Amniotic stem cell (primary cell): ENCODE measurements around the gene TENM4.

ENCODE experiments used
- DNase-seq: peaks from one replicate; lab custom pipeline; 2025; lab: John Stamatoyannopoulos, UW

Gene TENM4

DNA sequence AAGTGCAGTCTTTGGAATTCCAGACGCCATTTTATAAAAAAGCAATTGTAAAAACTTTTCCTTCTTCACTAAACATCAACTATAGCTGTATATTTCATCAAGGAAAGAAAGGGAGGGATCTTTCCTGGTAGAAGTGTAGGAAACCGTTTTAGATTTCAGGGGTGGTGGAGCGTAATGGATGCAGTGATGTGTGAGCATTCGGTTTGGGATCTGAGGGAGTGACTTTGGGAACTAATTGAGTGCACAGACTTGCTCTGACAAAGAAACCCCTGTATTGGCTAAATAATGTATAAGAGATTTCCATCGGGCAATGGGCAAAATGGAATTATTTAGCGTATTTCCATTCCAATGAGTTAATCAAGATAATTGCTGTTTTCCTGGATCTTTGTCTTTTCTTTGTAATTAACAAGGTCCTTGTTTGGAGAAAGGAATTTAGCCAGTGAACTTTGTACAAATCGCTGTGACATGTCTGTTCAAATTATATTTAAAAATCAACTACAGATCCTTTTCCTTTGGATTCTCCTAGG lies 741.2 kb downstream of the TENM4 start:
- DNase-seq: no peak

DNA sequence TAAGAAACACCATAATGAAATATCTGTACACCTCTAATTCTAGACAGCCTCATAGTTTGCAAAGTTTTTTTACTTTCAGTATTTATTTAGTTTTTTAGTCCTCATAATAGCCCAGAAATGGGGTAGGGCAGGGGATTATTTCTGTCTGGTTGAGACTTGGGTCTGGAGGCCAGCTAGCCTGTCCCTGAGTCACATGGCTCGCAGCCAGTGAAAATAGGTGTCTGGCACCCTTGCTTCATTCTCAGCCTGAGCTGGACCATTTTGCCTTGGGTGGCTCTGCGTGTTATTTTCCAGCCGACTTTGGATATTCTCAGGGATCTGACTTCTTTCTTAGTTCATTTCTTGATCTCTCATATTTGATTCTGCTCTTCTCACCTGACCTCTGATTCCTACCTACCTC lies 742.2 kb downstream of the TENM4 start:
- DNase-seq: peak; percentile 61

DNA sequence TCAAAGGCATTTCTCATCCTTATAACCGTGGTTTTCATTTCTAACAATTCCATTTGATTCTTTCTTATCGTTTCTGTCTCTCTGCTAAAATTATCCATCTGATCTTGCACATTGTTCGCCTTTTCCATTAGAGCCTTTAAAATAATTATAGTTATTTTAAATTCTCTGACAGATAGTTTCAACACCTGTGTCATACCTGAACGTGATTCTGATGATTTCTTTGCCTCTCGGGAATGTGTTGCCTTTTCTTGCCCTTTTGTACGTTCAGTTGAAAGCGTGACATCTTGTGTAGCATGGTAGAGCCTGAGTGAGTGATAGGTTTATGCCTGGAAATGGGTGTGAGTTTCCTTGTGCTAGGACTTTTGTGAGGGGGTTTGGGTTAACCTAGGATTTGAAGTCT lies 744.7 kb downstream of the TENM4 start:
- DNase-seq: no peak

DNA sequence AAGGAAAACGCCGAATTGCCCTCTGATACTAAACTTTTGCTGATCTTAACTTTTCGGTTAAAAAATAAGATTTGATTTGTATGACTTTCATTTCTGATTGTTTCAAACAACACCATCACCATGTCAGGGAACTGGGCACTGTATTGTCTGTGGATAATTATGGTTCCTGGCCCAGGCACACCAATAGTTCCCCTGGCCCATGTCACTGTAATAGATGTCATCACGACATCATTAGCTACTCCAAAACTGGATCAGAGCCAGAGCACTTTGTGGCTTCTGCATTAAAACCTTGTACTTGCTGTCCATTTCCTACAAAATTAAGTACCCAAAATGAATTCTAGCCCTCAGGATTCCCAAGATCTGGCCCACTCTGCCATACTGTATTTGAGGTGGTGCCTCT lies 746.7 kb downstream of the TENM4 start:
- no peak for DNase-seq

DNA sequence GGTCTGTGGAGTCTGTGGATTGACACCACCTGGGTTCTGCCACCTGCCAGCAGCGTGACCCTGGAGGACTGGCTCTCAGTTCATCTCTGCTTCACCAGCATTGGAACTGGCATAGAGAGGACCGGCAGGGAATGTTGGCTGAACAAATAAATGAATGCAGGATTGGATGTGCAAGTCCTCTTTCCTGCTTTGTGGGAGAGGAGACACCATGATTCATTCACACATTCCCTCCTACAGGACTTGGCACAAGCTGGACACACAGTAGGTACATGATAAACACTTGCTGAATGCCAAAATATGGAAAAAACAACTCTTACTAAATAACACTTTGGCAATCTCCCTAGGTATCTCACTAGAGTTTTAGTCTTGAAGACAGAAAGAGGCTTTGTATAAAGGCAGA lies 749.6 kb downstream of the TENM4 start:
- no peak for DNase-seq

DNA sequence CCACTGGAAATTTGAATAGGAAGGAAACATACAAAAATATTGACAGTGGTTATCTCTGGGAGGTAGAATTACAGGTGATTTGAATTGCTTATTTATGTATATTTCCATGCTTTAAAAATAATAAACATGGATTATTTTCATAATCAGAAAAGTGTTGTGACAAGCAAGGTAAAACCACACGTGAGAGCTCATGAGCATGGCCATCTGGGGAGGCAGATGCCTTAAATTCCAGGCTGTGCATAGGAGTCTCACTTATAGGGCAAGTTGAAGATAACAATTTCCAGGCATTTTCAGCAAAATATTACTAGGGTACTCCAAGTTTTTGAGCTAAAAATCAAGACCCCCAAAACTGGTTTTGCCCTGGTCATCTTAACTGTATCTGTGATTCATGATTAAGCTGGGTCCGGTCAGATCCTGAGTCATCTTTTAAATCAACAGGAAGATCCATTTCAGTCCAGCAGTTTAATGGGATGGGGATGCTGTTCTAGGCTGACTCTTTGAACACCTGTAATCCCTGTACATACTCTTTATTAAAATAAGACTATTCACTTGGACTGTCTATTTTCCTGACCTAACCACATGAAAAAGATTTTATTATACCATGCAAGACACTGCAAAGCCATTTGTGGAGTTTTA lies 750.4 kb downstream of the TENM4 start:
- no peak for DNase-seq

DNA sequence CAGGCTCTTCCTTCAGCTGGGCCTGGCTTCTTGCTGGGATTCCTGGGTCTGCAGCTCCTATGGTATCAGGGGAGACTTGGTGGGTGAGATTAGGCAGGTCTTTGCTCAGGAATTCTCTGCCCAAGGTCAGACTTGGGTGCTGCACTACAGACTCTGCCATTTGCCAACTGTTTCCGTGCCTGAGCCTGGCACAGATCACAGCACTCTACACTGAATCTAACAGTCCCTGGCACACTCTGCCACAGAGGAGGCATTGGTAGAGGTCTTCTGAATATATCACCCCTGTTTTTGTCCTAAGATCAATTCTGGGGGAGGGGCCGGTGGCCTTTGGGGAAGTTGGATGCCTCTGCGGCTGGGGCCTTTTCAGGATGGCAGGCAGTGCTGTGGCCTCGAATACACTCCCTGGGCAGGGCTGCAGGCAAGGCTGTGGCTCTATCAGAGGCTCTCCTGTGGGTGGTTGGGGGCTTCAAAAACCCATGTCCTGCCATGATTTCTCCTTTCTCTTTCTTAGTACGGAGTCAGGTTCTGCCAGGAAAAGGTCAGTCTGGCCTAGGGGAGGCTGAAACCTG lies 751.2 kb downstream of the TENM4 start:
- no peak for DNase-seq

DNA sequence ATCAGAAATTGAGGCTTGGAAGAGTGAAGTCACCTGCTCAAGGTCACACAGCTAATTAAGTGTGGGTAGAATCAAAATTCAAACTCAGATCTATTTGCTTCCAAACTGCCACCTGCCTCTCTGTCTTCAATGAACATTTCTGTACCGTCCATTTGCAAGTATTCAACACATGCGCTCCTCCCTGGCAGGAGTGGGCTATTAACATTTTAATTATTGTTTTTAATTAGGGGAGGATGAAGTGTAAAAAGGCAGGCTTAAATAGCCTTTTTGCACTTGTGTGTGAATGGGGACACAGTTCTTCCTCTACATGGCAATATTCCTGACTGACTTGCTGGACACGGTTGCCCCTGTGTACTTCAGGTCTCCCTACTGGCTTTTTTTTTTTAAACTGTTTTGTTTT lies 751.7 kb downstream of the TENM4 start:
- no peak for DNase-seq

DNA sequence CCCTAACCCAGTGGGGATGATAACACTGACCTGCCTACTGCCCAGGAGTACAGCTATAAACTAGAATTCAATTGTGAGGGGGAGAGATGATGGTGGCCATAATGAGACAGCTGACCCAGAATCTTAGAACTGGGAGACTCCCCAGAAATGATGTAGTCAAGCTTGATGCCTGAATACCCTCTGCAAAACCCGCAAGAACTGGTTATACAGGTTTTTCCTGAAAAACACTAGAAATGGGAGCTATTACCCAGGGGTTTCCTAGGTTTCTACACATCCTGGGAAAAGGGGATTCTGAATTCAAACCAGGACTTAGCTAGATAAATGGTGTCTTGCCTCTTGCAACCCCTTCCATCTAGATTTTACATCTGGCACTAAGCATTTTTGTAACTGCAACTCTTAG lies 752.4 kb downstream of the TENM4 start:
- DNase-seq: no peak

DNA sequence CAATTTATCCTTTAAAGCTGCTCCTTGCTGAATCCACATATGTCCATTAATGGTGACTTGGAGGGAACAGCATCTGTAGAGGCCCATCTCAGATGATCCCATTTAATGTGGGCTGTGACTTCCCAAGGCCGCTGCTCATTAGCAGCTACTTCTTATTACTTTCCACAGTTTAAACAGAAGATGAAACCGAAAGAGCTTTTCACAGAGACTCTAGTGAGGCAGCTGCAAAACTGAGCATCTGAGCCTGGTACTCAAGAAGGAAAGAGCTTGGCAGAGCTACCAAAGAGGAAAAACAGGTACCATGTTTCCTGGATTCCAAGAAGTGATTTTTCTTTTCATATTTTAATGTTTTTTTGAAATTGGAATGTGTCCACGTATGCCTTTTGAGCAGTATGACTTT lies 755.7 kb downstream of the TENM4 start:
- DNase-seq: no peak

DNA sequence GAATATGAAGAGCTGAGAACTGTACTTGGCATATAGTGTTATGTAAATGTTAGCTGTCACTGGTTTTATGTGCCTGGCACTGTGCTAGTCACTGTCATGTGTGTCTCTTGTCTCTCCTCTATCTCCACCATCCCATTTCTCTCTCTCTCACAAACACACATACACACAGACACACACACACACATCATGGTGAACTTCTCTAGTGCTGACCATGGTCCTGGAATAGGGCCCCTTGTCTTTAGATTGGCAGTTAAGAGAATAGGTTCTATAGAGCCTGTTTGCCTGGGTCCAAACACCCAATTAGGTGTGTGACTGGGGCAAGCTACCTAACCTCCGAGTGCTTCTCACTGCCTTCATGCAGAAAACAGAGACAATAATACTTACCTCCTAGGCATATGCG lies 756.5 kb downstream of the TENM4 start:
- no peak for DNase-seq

DNA sequence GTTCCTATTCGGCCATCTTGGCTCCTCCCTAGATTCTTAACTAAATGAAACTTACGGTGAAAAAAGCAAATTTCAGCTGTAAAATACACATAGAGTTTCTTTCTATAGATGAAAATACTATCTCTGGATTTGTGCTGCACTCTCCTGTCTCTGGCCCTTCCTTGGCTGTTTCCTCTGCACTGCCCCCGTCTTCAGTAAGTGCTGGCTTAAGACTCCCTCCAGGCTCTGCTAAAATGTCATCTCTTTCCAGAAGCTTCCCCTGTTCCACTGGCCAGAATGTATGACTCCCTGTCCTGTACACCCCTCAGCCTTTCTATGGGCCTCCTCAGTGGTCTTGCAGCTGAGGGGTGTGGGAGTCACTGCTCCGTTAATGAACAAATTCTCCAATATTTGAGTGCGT lies 757.1 kb downstream of the TENM4 start:
- no peak for DNase-seq

DNA sequence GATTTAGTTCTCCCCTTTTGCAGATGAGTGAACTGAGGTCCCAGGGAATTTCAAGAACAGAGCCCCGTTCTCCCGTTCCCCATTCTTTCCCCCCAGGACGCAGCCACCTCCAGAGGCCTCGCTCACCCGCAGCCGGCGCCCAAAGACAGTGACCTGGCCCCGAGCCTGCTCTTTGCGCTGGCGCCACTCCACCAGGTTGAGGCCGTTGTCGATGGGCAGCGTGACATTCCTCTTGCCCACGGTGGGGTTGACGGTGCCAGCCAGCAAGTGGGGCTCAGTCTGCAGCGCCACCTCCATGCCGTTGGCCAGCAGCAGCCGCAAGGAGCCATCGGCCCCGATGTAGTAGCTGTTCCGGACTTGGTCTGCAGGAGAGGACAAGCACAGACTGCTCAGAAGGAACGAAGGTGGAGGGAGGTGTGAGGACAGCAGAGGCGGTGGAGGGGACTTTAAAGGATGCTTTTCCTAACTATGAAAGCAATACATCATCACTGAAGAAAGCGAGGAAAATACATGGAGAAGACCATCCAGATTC lies 764.7 kb downstream of the TENM4 start:
- no peak for DNase-seq

DNA sequence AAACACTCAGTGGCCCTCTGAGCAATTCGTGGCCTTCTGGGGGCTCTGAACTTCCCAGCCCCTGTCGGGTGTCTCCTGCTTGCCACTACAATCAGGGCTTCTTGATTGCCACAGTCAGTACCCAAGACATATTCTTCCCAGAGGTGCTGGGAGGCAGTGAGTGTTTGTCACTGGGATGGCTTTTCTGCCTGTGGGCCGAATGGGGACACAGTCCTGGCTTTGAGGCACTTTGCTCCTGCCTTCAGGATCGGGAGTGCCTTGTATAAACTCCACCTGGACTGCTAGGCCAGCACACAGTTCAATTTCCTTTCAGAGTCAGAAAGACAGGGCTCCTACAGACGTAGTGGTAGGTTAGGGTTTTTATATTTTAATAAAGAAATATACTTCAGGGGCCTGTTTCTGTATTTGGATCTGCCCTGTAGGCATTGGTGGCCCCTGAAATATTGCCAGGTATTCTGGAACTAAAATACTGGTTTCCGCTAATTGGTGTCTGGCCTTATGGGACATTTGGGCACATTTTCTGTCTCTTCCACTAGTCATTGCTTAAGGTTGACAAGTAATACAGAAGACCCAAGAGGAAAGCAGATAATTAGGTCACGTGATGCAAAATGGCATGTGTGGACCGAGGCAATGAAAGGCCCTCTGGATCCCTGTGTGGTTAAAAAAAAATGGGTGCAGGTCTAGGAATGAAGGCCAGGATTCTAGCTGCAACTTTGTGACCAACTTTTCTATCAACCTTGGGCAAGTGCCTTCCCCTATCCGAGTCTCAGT lies 767.8 kb downstream of the TENM4 start:
- DNase-seq: no peak

DNA sequence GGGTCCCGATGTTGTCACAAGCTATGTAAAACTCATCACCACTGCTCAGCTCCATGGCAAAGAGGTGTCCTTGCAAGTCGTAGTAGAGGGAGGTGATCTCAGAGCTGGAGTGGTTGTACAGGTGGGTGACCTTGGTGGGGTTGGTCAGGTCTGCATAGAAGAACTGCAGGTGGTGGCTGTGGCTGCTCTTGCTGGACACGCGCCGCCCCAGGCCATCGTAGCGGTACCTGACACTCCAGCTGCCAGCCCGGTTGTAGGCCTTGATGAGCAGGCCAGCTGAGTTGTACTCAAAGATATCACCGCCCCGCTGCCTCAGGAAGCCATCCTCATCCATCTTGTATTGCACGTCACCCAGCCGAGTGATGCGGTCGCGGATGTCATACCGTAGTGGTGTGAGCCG lies 771.6 kb downstream of the TENM4 start:
- no peak for DNase-seq

DNA sequence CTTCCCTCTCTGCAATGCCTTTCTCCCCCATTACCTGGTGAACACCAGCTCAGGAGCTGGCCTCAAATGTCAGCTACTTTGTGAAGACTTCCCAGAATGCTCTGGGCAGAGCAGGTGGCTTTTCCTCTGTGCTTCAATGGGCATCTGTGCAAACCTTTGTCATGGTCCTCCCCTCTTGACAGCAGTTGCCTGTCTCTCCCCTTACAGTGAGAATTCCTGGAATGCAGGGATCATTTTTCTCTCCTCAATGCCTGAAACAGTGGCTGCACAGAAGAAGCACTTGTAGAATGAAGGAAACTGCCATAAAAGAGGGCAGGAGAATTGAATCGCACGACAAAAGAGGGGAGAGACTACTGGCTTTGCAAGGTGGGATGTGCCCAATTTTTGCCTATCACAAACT lies 773.4 kb downstream of the TENM4 start:
- DNase-seq: no peak

DNA sequence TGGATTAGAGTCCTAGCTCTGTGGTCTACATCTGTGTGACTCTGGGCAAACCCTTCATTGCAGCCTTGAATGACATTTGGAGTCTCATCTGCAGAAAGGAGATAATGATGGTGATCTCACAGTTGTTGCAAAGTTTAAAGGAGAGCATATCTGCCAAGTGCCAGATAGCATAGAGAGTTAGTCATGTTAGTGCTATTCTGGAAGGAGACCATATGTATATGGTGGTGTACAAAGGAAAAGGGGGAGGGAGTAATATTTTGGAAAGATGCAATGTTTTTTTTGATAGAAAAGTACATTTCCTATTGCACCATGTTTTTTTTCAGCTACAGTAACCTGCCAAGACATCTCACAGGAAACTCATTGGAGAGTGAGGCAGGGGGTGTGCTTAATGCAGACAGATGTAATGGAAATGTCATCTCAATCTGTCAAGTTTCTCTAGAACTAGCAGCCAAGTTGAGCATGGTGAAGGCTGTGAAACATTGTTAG lies 774.1 kb downstream of the TENM4 start:
- DNase-seq: no peak

DNA sequence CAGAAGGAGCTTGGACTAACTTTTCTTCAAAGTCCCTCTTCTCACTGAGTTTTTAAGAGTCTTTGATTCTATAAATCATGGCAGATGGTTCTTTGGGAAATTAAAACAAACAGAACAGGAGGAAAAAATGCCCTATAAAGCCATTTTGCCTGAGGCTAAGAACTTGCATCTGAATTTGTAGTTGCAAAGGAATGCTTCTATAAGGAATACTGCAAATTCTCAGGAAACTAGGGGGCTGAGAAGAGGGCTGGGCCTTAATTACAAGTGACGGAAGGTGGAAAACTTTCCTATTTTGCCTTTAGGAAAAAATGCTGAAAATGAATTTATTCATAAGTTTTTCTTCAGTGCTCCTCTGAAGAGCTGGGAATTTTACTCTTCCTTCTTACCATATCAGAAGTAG lies 776.2 kb downstream of the TENM4 start:
- DNase-seq: peak; percentile 79

DNA sequence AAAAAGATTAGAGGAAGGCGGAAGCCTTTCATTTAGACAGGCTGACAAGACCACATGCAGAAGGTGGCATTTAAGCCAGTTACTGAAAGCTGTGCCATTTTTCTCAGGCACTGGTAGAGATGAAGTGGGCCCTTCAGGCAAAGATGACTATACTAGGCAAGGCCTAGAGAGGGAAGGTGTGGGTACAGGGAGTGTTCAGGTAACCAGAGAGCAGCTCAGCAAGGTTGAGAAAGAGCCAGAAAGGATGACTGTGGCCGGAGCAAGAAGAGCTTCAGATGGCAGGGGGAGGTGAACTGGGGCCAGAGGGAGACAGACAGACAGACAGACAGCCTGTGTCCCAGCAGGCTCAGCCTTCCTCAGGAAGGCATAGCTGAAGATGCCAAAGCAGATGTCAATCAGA lies 778.0 kb downstream of the TENM4 start:
- DNase-seq: no peak

DNA sequence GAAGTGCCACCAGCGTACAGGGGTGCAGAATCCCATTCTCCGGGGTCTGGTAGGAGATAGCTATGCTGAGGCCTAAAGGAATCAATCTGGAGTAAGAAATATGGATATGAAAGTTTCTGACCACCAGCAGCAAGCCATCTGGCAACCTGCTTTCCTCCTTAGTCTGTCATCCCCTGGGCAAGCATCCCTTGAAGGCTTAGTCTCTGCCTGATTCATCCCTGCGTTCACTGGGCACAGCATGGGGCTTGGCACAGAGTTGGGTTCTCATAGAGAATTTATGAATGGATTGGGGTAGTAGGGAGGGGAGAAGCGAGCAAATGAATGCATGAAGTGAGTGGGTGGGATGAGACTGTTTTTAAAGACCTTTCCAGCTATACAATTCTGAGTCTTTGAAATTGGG lies 780.4 kb downstream of the TENM4 start:
- DNase-seq: no peak

DNA sequence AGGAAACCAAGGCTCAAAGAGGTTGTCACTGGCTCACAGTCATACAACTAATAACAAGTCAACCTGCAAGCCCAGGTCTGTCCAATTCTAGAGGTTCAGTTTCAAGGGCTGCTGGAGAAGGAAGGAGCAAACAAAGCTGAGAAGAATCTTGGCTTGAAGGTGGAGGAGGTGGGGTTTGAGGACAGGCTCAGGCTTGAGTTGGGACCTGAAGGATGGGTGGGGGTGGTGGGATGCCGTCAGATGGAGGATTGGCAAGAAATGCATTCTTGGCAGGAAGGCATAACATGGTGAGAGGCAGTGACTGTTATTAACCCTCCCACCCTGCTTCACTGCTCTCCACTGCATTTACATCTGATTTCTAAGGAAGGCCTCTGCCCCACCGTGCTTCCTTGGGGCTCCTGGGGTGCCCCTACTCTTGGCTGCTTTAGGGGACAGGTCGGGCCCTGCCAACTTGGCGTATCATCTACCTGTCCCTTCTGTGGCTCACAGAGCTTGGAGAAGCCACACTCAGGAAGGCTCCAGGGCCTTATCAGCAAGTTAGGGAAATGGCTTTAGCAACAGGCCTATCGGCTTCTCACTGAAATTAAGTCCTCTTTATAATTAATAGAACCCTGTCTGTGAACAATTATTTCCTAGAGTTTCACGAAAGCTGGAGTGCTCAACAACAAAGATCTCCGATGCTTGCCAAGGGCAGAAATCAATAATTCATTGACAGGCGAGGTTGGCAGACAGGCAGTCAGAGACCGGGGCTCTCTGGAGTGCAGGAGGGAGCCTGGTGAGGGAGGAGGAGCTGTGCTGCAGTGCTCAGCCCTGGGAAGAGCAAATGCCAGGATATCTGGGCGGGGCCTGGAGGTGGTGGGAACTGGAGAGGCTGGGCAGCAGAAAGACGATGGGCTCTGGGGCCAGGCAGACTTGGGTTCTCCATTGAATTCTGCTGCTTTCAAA lies 781.2 kb downstream of the TENM4 start:
- no peak for DNase-seq
